IMR-90 (cell line): ENCODE measurements around the gene CYP26B1. TPM values are rescaled to one million over a fixed set of nuclear protein-coding genes. Genes with fewer than 3 reads are reported as not detected.

Source experiments
- ATAC-seq: fragments of 200-7000 bp; cut with Tn5 transposase; 2 replicates; pipeline ENCODE4 v1.9.1; 2020; ENCODE audit warnings: low read depth, mild to moderate bottlenecking, moderate library complexity
- BruUV-seq: library from RNA; stranded (reverse); fragments of 400-500 nt; replicated peaks from 2 replicates; lab custom pipeline; 2021; lab: Mats Ljungman, UMichigan
- CTCF ChIA-PET: fragments of 300-600 bp; formaldehyde crosslinking; extraction: SDS; loops from one replicate; lab custom pipeline; 2021; ENCODE audit warnings: antibody characterized with exemption; lab: Yijun Ruan, JAX
- POLR2A ChIA-PET: fragments of 300-600 bp; sonication (Branson Sonifier 250); formaldehyde crosslinking; loops from one replicate; lab custom pipeline; 2022; ENCODE audit warnings: antibody characterized with exemption; ENCODE audit not compliant: unreplicated experiment; lab: Charles Lee
- DNase-seq: peaks from one replicate; pipeline ENCODE4 v3.0.0; 2013
- H2AFZ ChIP-seq: replicated peaks from 2 replicates; pipeline ENCODE3; 2013; ENCODE audit warnings: low read length, mild to moderate bottlenecking; ENCODE audit not compliant: poor library complexity
- H2AK5ac ChIP-seq: 2 replicates; pipeline ENCODE4 v1.6.1; 2013; ENCODE audit warnings: low read depth, low read length, inconsistent platforms
- H2AK9ac ChIP-seq: replicated peaks from 2 replicates; pipeline ENCODE3; 2013; ENCODE audit warnings: mild to moderate bottlenecking, low read depth, low read length, moderate library complexity; ENCODE audit not compliant: poor library complexity
- H2BK120ac ChIP-seq: 2 replicates; pipeline ENCODE4 v1.6.1; 2013; ENCODE audit warnings: low read depth, low read length, inconsistent platforms
- H2BK15ac ChIP-seq: 3 replicates; pipeline ENCODE4 v1.6.1; 2013; ENCODE audit warnings: low read depth, low read length, inconsistent platforms
- H2BK20ac ChIP-seq: 2 replicates; pipeline ENCODE4 v1.6.1; 2013; ENCODE audit warnings: low read depth, mild to moderate bottlenecking, inconsistent platforms, low read length, moderate library complexity
- H2BK5ac ChIP-seq: 2 replicates; pipeline ENCODE4 v1.6.1; 2013; ENCODE audit warnings: mild to moderate bottlenecking, low read depth, low read length, inconsistent platforms; ENCODE audit not compliant: poor library complexity, severe bottlenecking
- H3K14ac ChIP-seq: replicated peaks from 2 replicates; pipeline ENCODE4 v1.6.1; 2013; ENCODE audit warnings: low read depth, low read length, inconsistent platforms
- H3K18ac ChIP-seq: 2 replicates; pipeline ENCODE4 v1.6.1; 2013; ENCODE audit warnings: low read depth, low read length, control low read depth
- H3K23ac ChIP-seq: 2 replicates; pipeline ENCODE4 v1.6.1; 2013; ENCODE audit warnings: low read depth, low read length, inconsistent platforms
- H3K27ac ChIP-seq: 2 replicates; pipeline ENCODE4 v1.5.1; 2013; ENCODE audit warnings: mild to moderate bottlenecking, control low read depth, low read length; ENCODE audit not compliant: insufficient read depth
- H3K27me3 ChIP-seq: 2 replicates; pipeline ENCODE4 v1.6.1; 2013; ENCODE audit warnings: low read length; ENCODE audit not compliant: control insufficient read depth, insufficient read depth
- H3K36me3 ChIP-seq: 2 replicates; pipeline ENCODE4 v1.6.1; 2013; ENCODE audit warnings: low read length, mixed read lengths; ENCODE audit not compliant: control insufficient read depth, insufficient read depth
- H3K4ac ChIP-seq: 2 replicates; pipeline ENCODE4 v1.6.1; 2013; ENCODE audit warnings: low read depth, low read length, inconsistent platforms
- H3K4me1 ChIP-seq: 2 replicates; pipeline ENCODE4 v1.6.1; 2013; ENCODE audit warnings: low read length, mixed read lengths; ENCODE audit not compliant: control insufficient read depth, insufficient read depth
- H3K4me2 ChIP-seq: 2 replicates; pipeline ENCODE4 v1.6.1; 2013; ENCODE audit warnings: low read depth, mild to moderate bottlenecking, control low read depth, low read length, moderate library complexity
- H3K4me3 ChIP-seq: 2 replicates; pipeline ENCODE4 v1.5.1; 2013; ENCODE audit warnings: low read depth, mild to moderate bottlenecking, control low read depth, low read length, moderate library complexity; ENCODE audit not compliant: insufficient read depth
- H3K56ac ChIP-seq: 2 replicates; pipeline ENCODE4 v1.6.1; 2013; ENCODE audit warnings: low read length, inconsistent platforms; ENCODE audit not compliant: insufficient read depth; ENCODE audit errors: extremely low read depth
- H3K79me1 ChIP-seq, 2 experiments: 2 replicates each; pipeline ENCODE4 v1.6.1; 2013; ENCODE audit warnings: low read length in 2 of 2, inconsistent platforms in 1 of 2, low read depth in 1 of 2
- H3K9ac ChIP-seq: 2 replicates; pipeline ENCODE4 v1.6.1; 2013; ENCODE audit warnings: low read depth, low read length, control low read depth
- H3K9me1 ChIP-seq: 2 replicates; pipeline ENCODE4 v1.6.1; 2013; ENCODE audit warnings: low read length, inconsistent platforms; ENCODE audit not compliant: insufficient read depth
- H3K9me3 ChIP-seq: 2 replicates; pipeline ENCODE4 v1.6.1; 2013; ENCODE audit warnings: low read length; ENCODE audit not compliant: control insufficient read depth, insufficient read depth
- H4K20me1 ChIP-seq: 2 replicates; pipeline ENCODE4 v1.6.1; 2013; ENCODE audit warnings: low read length, inconsistent platforms; ENCODE audit not compliant: insufficient read depth
- H4K5ac ChIP-seq: 2 replicates; pipeline ENCODE4 v1.6.1; 2013; ENCODE audit warnings: mild to moderate bottlenecking, low read depth, low read length, control low read depth
- H4K8ac ChIP-seq, 2 experiments: 2 replicates each; pipeline ENCODE4 v1.6.1; 2013; ENCODE audit warnings: low read depth in 2 of 2, low read length in 2 of 2, control low read depth in 1 of 2, inconsistent platforms in 1 of 2
- H4K91ac ChIP-seq: 2 replicates; pipeline ENCODE4 v1.6.1; 2013; ENCODE audit warnings: low read depth, low read length, inconsistent platforms; ENCODE audit not compliant: insufficient read depth
- CTCF ChIP-seq: conservative IDR thresholded peaks from 2 replicates; pipeline ENCODE4 v1.5.1; 2012; ENCODE audit warnings: mild to moderate bottlenecking, low read depth, low read length, improper control_type of control experiment
- RAD21 ChIP-seq: IDR thresholded peaks from 2 replicates; pipeline ENCODE4 v1.6.1; 2012; ENCODE audit warnings: low read length, improper control_type of control experiment
- WGBS, 2 experiments: methylation state at CpG; one replicate each; pipeline versions ENCODE4 v1.1.5 to v1.1.7; 2013; ENCODE audit warnings: missing lambda C conversion rate in 2 of 2; ENCODE audit not compliant: insufficient read length in 1 of 2; ENCODE audit errors: extremely low coverage in 2 of 2; 5-methylcytosine and 5-hydroxymethylcytosine counted together
- dilution Hi-C: fragments of 300-500 bp; cut with HindIII; formaldehyde crosslinking; loops from one replicate; pipeline ENCODE4 v1.14.3; 2018; ENCODE audit warnings: low sequenced_read_pairs; ENCODE audit not compliant: unreplicated experiment
- in situ Hi-C: fragments of 300-500 bp; cut with MboI; formaldehyde crosslinking; loops from 3 replicates; pipeline ENCODE4 v1.14.3; 2019; ENCODE audit warnings: low sequenced_read_pairs, inconsistent platforms, mixed read lengths
- intact Hi-C: fragments of 100-400 bp; cut with micrococcal nuclease; formaldehyde crosslinking; loops from 2 replicates; pipeline ENCODE4 v1.10.0; 2022
- polyA plus RNA-seq, 3 experiments: library from polyadenylated mRNA; depleted of rRNA; stranded (reverse); fragments of >200 nt; gene quantifications; 2 replicates each; pipeline ENCODE4 v1.2.3, GENCODE V29; 2012; ENCODE audit warnings: low replicate concordance in 1 of 3
- total RNA-seq: library from RNA; depleted of rRNA; stranded (reverse); fragments of >200 nt; gene quantifications from 2 replicates; pipeline ENCODE4 v1.2.3, GENCODE V29; 2012

The CYP26B1 gene
- total and polyA plus RNA-seq, 2 of the 4 experiments (the other 2 are of a cell fraction), result 0.02 TPM; not detected in 1

GRCh38 chr2:72140621-72140960, 7.1 kb downstream of the CYP26B1 start:
- H3K9me3 ChIP-seq, result no peaks in the 10 kb centered on the region; the same call in 1 of the 2 replicates
- no peak overlapping the region for H3K4me3 ChIP-seq
- no peak for DNase-seq
- no peak overlapping the region for H2AK5ac ChIP-seq
- H3K23ac ChIP-seq, result no peak overlapping the region
- in situ Hi-C loops (no loop called here), intact Hi-C loops (no loop called here), dilution Hi-C loops (no loop called here)
- no peak overlapping the region for H2BK15ac ChIP-seq
- WGBS, 2 experiments, result no CpG with 5 or more reads among the region's 4 CpGs
- no peak overlapping the region for H3K27ac ChIP-seq
- ChIA-PET CTCF (no interaction called here), POLR2A (no interaction called here)
- H3K4me1 ChIP-seq, result peaks cover 3% of the 10 kb centered on the region; the same call in 1 of the 2 replicates
- H3K18ac ChIP-seq, result no peak overlapping the region
- no peak overlapping the region for H3K9ac ChIP-seq
- TF ChIP-seq RAD21 (no peak), CTCF (no peak)
- H3K36me3 ChIP-seq, result no peaks in the 10 kb centered on the region
- no peak overlapping the region for H3K4me2 ChIP-seq
- no peak overlapping the region for H2BK20ac ChIP-seq
- H2AK9ac ChIP-seq, result no peak overlapping the region
- H3K79me1 ChIP-seq, result no peaks in the 10 kb centered on the region
- peaks cover 54% of the 10 kb centered on the region for H3K27me3 ChIP-seq
- no peak overlapping the region for H2BK5ac ChIP-seq
- no peak overlapping the region for H4K8ac ChIP-seq
- H3K14ac ChIP-seq, result no peak overlapping the region
- no peak overlapping the region for H2AFZ ChIP-seq
- no peak overlapping the region for H3K4ac ChIP-seq
- no peak overlapping the region for H4K5ac ChIP-seq
- ATAC-seq, result no peak
- H3K9me1 ChIP-seq, result no peaks in the 10 kb centered on the region
- H3K56ac ChIP-seq, result no peak overlapping the region
- no TSS peak for BruUV-seq
- H4K20me1 ChIP-seq, result no peaks in the 10 kb centered on the region
- H2BK120ac ChIP-seq, result no peak overlapping the region
- no peak overlapping the region for H4K91ac ChIP-seq
